H9 (cell line): ENCODE data around the gene PRPH2. TPM values are rescaled to one million over a fixed set of nuclear protein-coding genes. Genes with fewer than 3 reads are reported as not detected.

Experiments
- DNase-seq: peaks from one replicate; pipeline ENCODE4 v3.0.0-alpha.2; 2017
- H2AFZ ChIP-seq: one replicate; pipeline ENCODE4 v1.6.1; 2013; ENCODE audit warnings: mild to moderate bottlenecking, low read length, control low read depth, moderate library complexity
- H2AK5ac ChIP-seq: 2 replicates; pipeline ENCODE4 v1.6.1; 2013; ENCODE audit warnings: low read length, control low read depth, mixed read lengths; ENCODE audit not compliant: insufficient read length
- H2BK120ac ChIP-seq: one replicate; pipeline ENCODE4 v1.6.1; 2013; ENCODE audit warnings: low read depth, mild to moderate bottlenecking, low read length, control low read depth, inconsistent platforms; ENCODE audit not compliant: poor library complexity, severe bottlenecking
- H2BK12ac ChIP-seq: 2 replicates; pipeline ENCODE4 v1.6.1; 2013; ENCODE audit warnings: low read length, control low read depth, mixed read lengths, low read depth; ENCODE audit not compliant: insufficient read length
- H2BK15ac ChIP-seq: 2 replicates; pipeline ENCODE4 v1.6.1; 2013; ENCODE audit warnings: low read depth, low read length, control low read depth
- H2BK20ac ChIP-seq: one replicate; pipeline ENCODE4 v1.6.1; 2013; ENCODE audit warnings: low read depth, mild to moderate bottlenecking, low read length, control low read depth, inconsistent platforms; ENCODE audit not compliant: poor library complexity, severe bottlenecking
- H2BK5ac ChIP-seq: 2 replicates; pipeline ENCODE4 v1.6.1; 2013; ENCODE audit warnings: low read length, control low read depth, mixed read lengths; ENCODE audit not compliant: insufficient read length
- H3K14ac ChIP-seq: 2 replicates; pipeline ENCODE4 v1.6.1; 2013; ENCODE audit warnings: low read length, control low read depth; ENCODE audit not compliant: insufficient read depth
- H3K18ac ChIP-seq: 2 replicates; pipeline ENCODE4 v1.6.1; 2013; ENCODE audit warnings: low read depth, mild to moderate bottlenecking, mixed read lengths, low read length, control low read depth; ENCODE audit not compliant: insufficient read length
- H3K23ac ChIP-seq: 2 replicates; pipeline ENCODE4 v1.6.1; 2013; ENCODE audit warnings: low read length, control low read depth, mixed read lengths, low read depth; ENCODE audit not compliant: insufficient read length
- H3K23me2 ChIP-seq: 2 replicates; pipeline ENCODE4 v1.6.1; 2013; ENCODE audit warnings: low read depth, mild to moderate bottlenecking, mixed read lengths, low read length, control low read depth; ENCODE audit not compliant: insufficient read length, poor library complexity, severe bottlenecking
- H3K27ac ChIP-seq: 2 replicates; pipeline ENCODE4 v1.5.1; 2013; ENCODE audit warnings: low read length, control low read depth, mixed read lengths, low read depth; ENCODE audit not compliant: insufficient read length
- H3K27me3 ChIP-seq: 2 replicates; pipeline ENCODE4 v1.6.1; 2013; ENCODE audit warnings: low read length, control low read depth, inconsistent platforms; ENCODE audit not compliant: insufficient read depth
- H3K4ac ChIP-seq: 2 replicates; pipeline ENCODE4 v1.6.1; 2013; ENCODE audit warnings: low read depth, mild to moderate bottlenecking, control low read depth, inconsistent platforms, low read length, moderate library complexity
- H3K4me1 ChIP-seq: 2 replicates; pipeline ENCODE4 v1.6.1; 2013; ENCODE audit warnings: low read length, control low read depth, inconsistent platforms; ENCODE audit not compliant: insufficient read depth
- H3K4me2 ChIP-seq: 2 replicates; pipeline ENCODE4 v1.6.1; 2013; ENCODE audit warnings: low read length, control low read depth, mixed read lengths; ENCODE audit not compliant: insufficient read length, insufficient read depth
- H3K56ac ChIP-seq: 2 replicates; pipeline ENCODE4 v1.6.1; 2013; ENCODE audit warnings: low read depth, mild to moderate bottlenecking, mixed read lengths, low read length, control low read depth; ENCODE audit not compliant: insufficient read length
- H3K79me1 ChIP-seq: 2 replicates; pipeline ENCODE4 v1.6.1; 2013; ENCODE audit warnings: low read depth, mild to moderate bottlenecking, moderate library complexity, low read length, control low read depth, inconsistent platforms; ENCODE audit not compliant: insufficient read depth, poor library complexity, severe bottlenecking
- H3K79me2 ChIP-seq: 2 replicates; pipeline ENCODE4 v1.6.1; 2013; ENCODE audit warnings: low read length, control low read depth, inconsistent platforms; ENCODE audit not compliant: insufficient read depth
- H3K9ac ChIP-seq: 2 replicates; pipeline ENCODE4 v1.6.1; 2013; ENCODE audit warnings: low read length, control low read depth, mixed read lengths; ENCODE audit not compliant: insufficient read length; ENCODE audit errors: extremely low read depth
- H3K9me3 ChIP-seq: one replicate; pipeline ENCODE4 v1.6.1; 2013; ENCODE audit warnings: low read depth, low read length, inconsistent platforms; ENCODE audit not compliant: control insufficient read depth
- H3T11ph ChIP-seq: one replicate; pipeline ENCODE4 v1.6.1; 2013; ENCODE audit warnings: mild to moderate bottlenecking, low read length, control low read depth, inconsistent platforms
- H4K20me1 ChIP-seq: one replicate; pipeline ENCODE4 v1.6.1; 2013; ENCODE audit not compliant: control insufficient read depth, insufficient read length, insufficient read depth
- H4K5ac ChIP-seq: 2 replicates; pipeline ENCODE4 v1.6.1; 2013; ENCODE audit warnings: low read depth, mild to moderate bottlenecking, mixed read lengths, low read length, control low read depth; ENCODE audit not compliant: insufficient read length
- H4K8ac ChIP-seq: replicated peaks from 2 replicates; pipeline ENCODE4 v1.6.1; 2013; ENCODE audit warnings: low read length, control low read depth, mixed read lengths, low read depth; ENCODE audit not compliant: insufficient read length
- H4K91ac ChIP-seq: 2 replicates; pipeline ENCODE4 v1.6.1; 2013; ENCODE audit warnings: low read depth, mild to moderate bottlenecking, moderate library complexity, mixed read lengths, low read length, control low read depth; ENCODE audit not compliant: insufficient read length
- H3K27ac Mint-ChIP-seq, 3 experiments: 2 replicates in 2 of 3; 3 replicates in 1 of 3; pipeline ENCODE4 v1.8.0; 2020 to 2021; ENCODE audit warnings: mixed read lengths in 3 of 3, mild to moderate bottlenecking in 1 of 3, moderate library complexity in 1 of 3
- H3K27me3 Mint-ChIP-seq: 2 replicates; pipeline ENCODE4 v1.8.0; 2021; ENCODE audit warnings: low read depth, mild to moderate bottlenecking, moderate library complexity, mixed read lengths
- H3K36me3 Mint-ChIP-seq, 3 experiments: 2 replicates in 2 of 3; 3 replicates in 1 of 3; pipeline ENCODE4 v1.8.0; 2020 to 2021; ENCODE audit warnings: low read depth in 3 of 3, mixed read lengths in 3 of 3; ENCODE audit not compliant: insufficient read depth in 1 of 3
- H3K4me1 Mint-ChIP-seq, 2 experiments: 2 replicates each; pipeline ENCODE4 v1.8.0; 2020; ENCODE audit warnings: mixed read lengths in 2 of 2
- H3K4me3 Mint-ChIP-seq, 2 experiments: 2 replicates in 1 of 2; 3 replicates in 1 of 2; pipeline ENCODE4 v1.8.0; 2020 to 2021; ENCODE audit warnings: mild to moderate bottlenecking in 2 of 2, mixed read lengths in 2 of 2, moderate library complexity in 1 of 2
- H3K9me3 Mint-ChIP-seq, 2 experiments: 2 replicates in 1 of 2; 3 replicates in 1 of 2; pipeline ENCODE4 v1.8.0; 2020; ENCODE audit warnings: mild to moderate bottlenecking in 2 of 2, mixed read lengths in 2 of 2, moderate library complexity in 1 of 2
- CTCF ChIP-seq: fragments of 200-600 bp; sonication (generic); conservative IDR thresholded peaks from 3 replicates; pipeline ENCODE4 v1.8.0; 2021; ENCODE audit warnings: antibody characterized with exemption, mild to moderate bottlenecking
- WGBS: extraction: QIAGEN DNeasy Blood & Tissue Kit; methylation state at CpG from one replicate; pipeline ENCODE4 v1.1.7; 2013; ENCODE audit warnings: missing lambda C conversion rate, low lambda C conversion rate, mixed read lengths; ENCODE audit not compliant: insufficient read length; ENCODE audit errors: extremely low coverage; 5-methylcytosine and 5-hydroxymethylcytosine counted together
- total RNA-seq: library from RNA; stranded (reverse); gene quantifications from 2 replicates; pipeline ENCODE4 v1.2.1, GENCODE V29; 2021

PRPH2 gene
- total RNA-seq, 1 experiment from 2014 or later = 0.31 TPM

GRCh38 chr6:42761287-42762067 is 39.1 kb upstream of the PRPH2 start:
- Histone ChIP-seq H4K8ac (no peak overlapping the region), H3K23me2 (no peaks in the 10 kb centered on the region), H4K20me1 (no peaks in the 10 kb centered on the region), H2BK12ac (no peak overlapping the region), H3K4me1 (peaks cover 10% of the 10 kb centered on the region; the same call in 1 of the 2 replicates), H2BK5ac (no peak overlapping the region), H3K27me3 (no peaks in the 10 kb centered on the region), H2BK20ac (no peak overlapping the region), H3K27ac (no peak overlapping the region), H3K56ac (no peak overlapping the region), H2AFZ (no peak overlapping the region), H3K14ac (no peak overlapping the region), H3T11ph (no peak overlapping the region), H3K9me3 (no peaks in the 10 kb centered on the region), H4K5ac (no peak overlapping the region), H2BK15ac (no peak overlapping the region), H4K91ac (no peak overlapping the region), H3K79me1 (no peaks in the 10 kb centered on the region), H3K23ac (no peak overlapping the region), H3K4ac (no peak overlapping the region), H3K4me2 (no peak overlapping the region), H3K9ac (no peak overlapping the region), H3K18ac (no peak overlapping the region), H3K79me2 (no peaks in the 10 kb centered on the region), H2AK5ac (no peak overlapping the region), H2BK120ac (no peak overlapping the region)
- no CpG with 5 or more reads among the region's 8 CpGs for WGBS
- TF ChIP-seq CTCF = no peak
- H3K9me3 Mint-ChIP-seq = no peaks in the 10 kb centered on the region
- H3K4me3 Mint-ChIP-seq = no peak overlapping the region
- H3K27me3 Mint-ChIP-seq = no peaks in the 10 kb centered on the region
- H3K36me3 Mint-ChIP-seq = peaks cover 0 to 22% (median 9%) of the 10 kb centered on the region in 3 experiments; a peak in 4 of 7 replicates
- DNase-seq = no peak
- H3K27ac Mint-ChIP-seq = peak overlapping the region in 1 of 3 experiments; percentile 46; a peak in 1 of 7 replicates
- H3K4me1 Mint-ChIP-seq = peaks cover 39 to 45% of the 10 kb centered on the region in 2 experiments
